Measurements from ENCODE around the gene OR1N2.
"Not testable (repeated sequence)": the region's sequence is repeated elsewhere in the genome, so short reads cannot be mapped to it uniquely, and the experiment has no call there.

OR1N2 gene

GRCh38 chr9:122552812-122553211 is at the start of gene OR1N2:
Gene OR1N2 (plus strand): TSS chr9:122553112. CDS start chr9:122553212, 100 bp downstream.
- Mint-ChIP-seq H3K27ac (no peak within 1 kb of the TSS), H3K9me3 (no peaks in the 10 kb centered on the region), H3K36me3 (ENCODE audit: low read depth) (no peaks in the 10 kb centered on the region), H3K4me3 (no peak within 1 kb of the TSS), H3K4me1 (ENCODE audit: low read depth) (no peaks in the 10 kb centered on the region), H3K27me3 (peaks cover 33% of the 10 kb centered on the region)

DNA sequence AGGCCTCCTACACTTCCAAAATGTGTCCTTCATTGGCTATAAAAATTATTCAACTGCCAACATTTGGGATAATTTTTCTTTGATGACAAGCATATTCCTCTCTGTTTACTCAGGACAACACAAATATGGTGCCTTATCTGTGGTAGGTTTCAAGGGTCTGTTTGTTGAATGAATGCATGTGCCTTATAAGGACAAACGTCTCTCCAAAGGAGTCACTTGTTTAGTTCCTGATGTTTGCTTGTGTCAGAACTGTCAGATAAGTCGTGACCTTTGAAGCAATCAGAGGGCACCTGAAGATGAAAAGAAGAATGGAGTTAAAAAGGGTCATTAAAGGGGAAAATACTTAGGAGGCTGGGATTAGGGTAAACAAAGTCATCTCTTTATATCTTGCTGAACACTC is 45.9 kb upstream of the OR1N2 start:
- H3K4me1 Mint-ChIP-seq (ENCODE audit: low read depth): no peaks in the 10 kb centered on the region
- no peak overlapping the region for H3K4me3 Mint-ChIP-seq
- no peak overlapping the region for H3K27ac Mint-ChIP-seq
- H3K36me3 Mint-ChIP-seq (ENCODE audit: low read depth): no peaks in the 10 kb centered on the region
- peaks cover 35% of the 10 kb centered on the region for H3K27me3 Mint-ChIP-seq
- no peaks in the 10 kb centered on the region for H3K9me3 Mint-ChIP-seq

GRCh38 chr9:122510502-122510901 is 42.4 kb upstream of the OR1N2 start, which contains the start of gene OR1J2:
Gene OR1J2 (plus strand): TSS chr9:122510802. CDS start chr9:122510802, 0 bp downstream.
- no peak within 1 kb of the TSS for H3K4me3 Mint-ChIP-seq
- H3K36me3 Mint-ChIP-seq (ENCODE audit: low read depth): no peaks in the 10 kb centered on the region

GRCh38 chr9:122518226-122518625 is 34.7 kb upstream of the OR1N2 start:
- no peak overlapping the region for H3K4me3 Mint-ChIP-seq
- no peaks in the 10 kb centered on the region for H3K4me1 Mint-ChIP-seq (ENCODE audit: low read depth)
- peaks cover 17% of the 10 kb centered on the region for H3K27me3 Mint-ChIP-seq
- H3K36me3 Mint-ChIP-seq (ENCODE audit: low read depth): no peaks in the 10 kb centered on the region
- H3K9me3 Mint-ChIP-seq: no peaks in the 10 kb centered on the region
- no peak overlapping the region for H3K27ac Mint-ChIP-seq

More at GRCh38 chr9:122510502-122510901, 42.4 kb upstream of the OR1N2 start, which contains the start of gene OR1J2:
- Mint-ChIP-seq H3K9me3 (no peaks in the 10 kb centered on the region), H3K4me1 (ENCODE audit: low read depth) (no peaks in the 10 kb centered on the region), H3K27ac (no peak within 1 kb of the TSS), H3K27me3 (peaks cover 37% of the 10 kb centered on the region)

DNA sequence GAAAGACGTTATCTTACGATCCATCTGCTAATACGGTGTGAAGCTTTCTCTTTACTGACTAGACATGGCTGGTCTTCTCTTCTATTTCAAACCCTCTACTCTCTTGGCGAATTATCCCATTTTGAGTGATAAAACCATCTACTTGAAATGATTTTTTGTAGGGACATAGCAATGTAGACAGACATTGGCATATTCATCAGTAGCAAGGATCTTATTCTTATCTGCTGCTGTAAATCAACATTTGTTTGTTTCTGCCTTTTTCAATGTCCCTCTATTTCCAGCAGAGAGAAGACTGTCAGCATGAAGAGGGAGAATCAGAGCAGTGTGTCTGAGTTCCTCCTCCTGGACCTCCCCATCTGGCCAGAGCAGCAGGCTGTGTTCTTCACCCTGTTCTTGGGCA is 34.1 kb upstream of the OR1N2 start, which contains the start of gene OR1J4:
OR1J4 (plus strand) TSS at position 301 of the 400 bp plus-strand sequence; CDS start at position 301, 0 bp downstream.
- Mint-ChIP-seq H3K27ac (no peak within 1 kb of the TSS), H3K27me3 (peaks cover 20% of the 10 kb centered on the region), H3K4me1 (ENCODE audit: low read depth) (no peaks in the 10 kb centered on the region), H3K36me3 (ENCODE audit: low read depth) (no peaks in the 10 kb centered on the region), H3K4me3 (no peak within 1 kb of the TSS), H3K9me3 (no peaks in the 10 kb centered on the region)

- Mint-ChIP-seq H3K4me3 (no peak overlapping the region), H3K27me3 (peaks cover 16% of the 10 kb centered on the region), H3K36me3 (ENCODE audit: low read depth) (no peaks in the 10 kb centered on the region), H3K9me3 (no peaks in the 10 kb centered on the region), H3K27ac (no peak overlapping the region), H3K4me1 (ENCODE audit: low read depth) (no peaks in the 10 kb centered on the region)
Observed at GRCh38 chr9:122519376-122519775, 33.5 kb upstream of the OR1N2 start.

DNA sequence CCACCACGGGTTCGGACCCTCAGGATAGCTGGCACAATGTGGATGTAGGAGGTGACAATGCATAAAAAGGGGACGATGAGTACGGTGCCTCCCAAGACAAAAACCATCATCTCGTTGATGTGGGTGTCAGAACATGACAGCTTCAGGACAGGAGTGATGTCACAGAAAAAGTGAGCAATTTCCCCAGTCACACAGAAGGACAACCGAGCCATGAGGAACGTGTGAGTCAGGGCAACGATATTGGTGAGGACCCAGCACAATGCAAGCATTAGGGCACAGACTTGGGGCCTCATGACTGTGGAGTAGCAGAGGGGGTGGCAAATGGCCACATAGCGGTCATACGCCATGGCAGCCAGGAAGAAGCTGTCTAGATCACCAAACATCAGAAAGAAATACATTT is 26.3 kb upstream of the OR1N2 start:
- peaks cover 19% of the 10 kb centered on the region for H3K27me3 Mint-ChIP-seq
- peaks cover 5% of the 10 kb centered on the region for H3K9me3 Mint-ChIP-seq
- H3K36me3 Mint-ChIP-seq (ENCODE audit: low read depth): no peaks in the 10 kb centered on the region
- peaks cover 7% of the 10 kb centered on the region for H3K4me1 Mint-ChIP-seq (ENCODE audit: low read depth)
- no peak overlapping the region for H3K4me3 Mint-ChIP-seq
- peak overlapping the region; percentile 50 for H3K27ac Mint-ChIP-seq

DNA sequence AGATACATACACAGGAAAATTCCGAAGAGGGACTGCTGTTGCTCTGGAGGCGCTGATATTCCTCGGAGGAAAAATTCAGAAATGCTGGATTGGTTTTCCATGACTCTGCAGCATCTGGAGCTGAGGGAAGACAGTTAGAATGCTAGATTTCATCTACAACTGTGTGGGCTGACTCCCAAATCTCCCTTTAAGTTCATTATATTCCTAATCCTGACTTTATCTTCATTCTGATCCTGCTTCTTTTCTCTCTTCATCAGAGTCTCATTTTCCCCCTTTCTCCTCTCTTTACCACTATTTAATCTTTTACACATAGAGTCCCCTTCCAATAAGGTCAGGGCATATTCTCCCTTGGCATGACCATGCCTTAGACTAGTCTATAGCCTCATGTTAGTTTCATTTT is 25.7 kb upstream of the OR1N2 start, which contains the start of gene OR1N1:
OR1N1 (minus strand) TSS at position 101 of the 400 bp plus-strand sequence; CDS start at position 101, 0 bp downstream.
- Mint-ChIP-seq H3K36me3 (ENCODE audit: low read depth) (no peaks in the 10 kb centered on the region), H3K9me3 (peaks cover 5% of the 10 kb centered on the region), H3K4me1 (ENCODE audit: low read depth) (peaks cover 7% of the 10 kb centered on the region), H3K27me3 (peaks cover 19% of the 10 kb centered on the region), H3K4me3 (no peak within 1 kb of the TSS), H3K27ac (peak within 1 kb of the TSS; percentile 50)

DNA sequence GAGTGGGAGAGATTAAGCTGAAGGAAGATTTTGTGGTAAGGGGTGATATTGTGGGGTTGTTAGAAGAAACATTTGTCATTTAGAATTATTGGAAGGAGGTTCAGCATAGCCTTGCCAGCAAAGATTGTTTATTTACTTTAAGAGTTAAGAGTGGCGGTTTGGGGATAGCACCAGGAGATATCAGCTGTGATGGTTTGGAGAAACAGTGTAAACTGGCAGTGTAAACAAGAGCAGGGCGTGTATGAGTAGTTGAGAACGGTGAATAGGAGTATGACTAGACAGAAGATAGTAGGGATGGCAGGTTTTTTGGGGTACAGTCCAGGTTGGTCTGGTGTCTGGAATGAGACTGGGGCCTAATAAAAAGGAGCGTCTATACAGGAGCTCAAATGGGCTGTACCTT is 21.8 kb upstream of the OR1N2 start:
- H3K27me3 Mint-ChIP-seq: not testable (repeated sequence)

DNA sequence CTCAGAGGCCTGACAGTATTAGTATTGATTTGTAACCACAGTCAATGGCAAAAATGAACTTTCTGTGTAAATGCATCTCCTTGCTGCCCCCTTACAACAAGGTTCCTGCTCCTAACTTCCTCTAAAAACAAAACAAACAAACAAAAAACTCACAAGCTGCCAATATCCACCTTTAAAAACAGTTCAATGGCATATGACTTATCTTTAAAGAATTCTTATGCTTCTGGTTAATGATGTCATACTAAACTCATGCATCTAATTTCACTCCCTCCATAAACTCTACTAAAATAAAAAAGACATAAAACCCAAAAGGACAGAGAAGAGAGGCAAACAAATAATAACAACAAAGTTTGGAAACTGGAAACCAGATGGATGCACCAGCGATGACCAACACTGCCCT is 16.8 kb upstream of the OR1N2 start:
- Mint-ChIP-seq H3K9me3 (peaks cover 7% of the 10 kb centered on the region), H3K4me3 (no peak overlapping the region), H3K36me3 (ENCODE audit: low read depth) (no peaks in the 10 kb centered on the region), H3K27me3 (no peaks in the 10 kb centered on the region), H3K4me1 (ENCODE audit: low read depth) (no peaks in the 10 kb centered on the region), H3K27ac (no peak overlapping the region)

More for the DNA sequence above, 21.8 kb upstream of the OR1N2 start:
- not testable (repeated sequence) for H3K4me1 Mint-ChIP-seq (ENCODE audit: low read depth); H3K4me3 Mint-ChIP-seq; H3K9me3 Mint-ChIP-seq; H3K36me3 Mint-ChIP-seq (ENCODE audit: low read depth); H3K27ac Mint-ChIP-seq

- not testable (repeated sequence) for H3K27ac Mint-ChIP-seq; H3K36me3 Mint-ChIP-seq (ENCODE audit: low read depth); H3K9me3 Mint-ChIP-seq; H3K4me3 Mint-ChIP-seq; H3K4me1 Mint-ChIP-seq (ENCODE audit: low read depth); H3K27me3 Mint-ChIP-seq
Observed at GRCh38 chr9:122537066-122537465, 15.8 kb upstream of the OR1N2 start.

DNA sequence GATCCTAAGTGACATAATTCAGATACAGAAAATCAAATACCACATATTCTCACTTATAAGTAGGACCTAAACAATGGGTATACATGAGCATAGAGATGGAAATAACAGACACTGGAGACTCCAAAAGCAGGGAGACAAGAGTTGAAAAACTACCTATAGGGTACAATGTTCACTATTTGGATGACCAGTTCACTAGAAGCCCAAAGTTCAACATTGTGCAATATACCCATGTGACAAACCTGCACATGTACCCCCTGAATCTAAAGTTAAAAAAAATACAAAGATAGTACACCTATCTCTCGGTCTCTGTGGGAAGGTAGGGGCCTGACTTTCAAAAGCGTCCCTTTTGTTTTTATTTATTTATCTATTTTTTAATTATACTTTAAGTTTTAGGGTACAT is 14.2 kb upstream of the OR1N2 start:
- no peaks in the 10 kb centered on the region for H3K4me1 Mint-ChIP-seq (ENCODE audit: low read depth)
- H3K36me3 Mint-ChIP-seq (ENCODE audit: low read depth): no peaks in the 10 kb centered on the region
- no peaks in the 10 kb centered on the region for H3K27me3 Mint-ChIP-seq
- H3K9me3 Mint-ChIP-seq: peaks cover 7% of the 10 kb centered on the region
- H3K27ac Mint-ChIP-seq: no peak overlapping the region
- no peak overlapping the region for H3K4me3 Mint-ChIP-seq

DNA sequence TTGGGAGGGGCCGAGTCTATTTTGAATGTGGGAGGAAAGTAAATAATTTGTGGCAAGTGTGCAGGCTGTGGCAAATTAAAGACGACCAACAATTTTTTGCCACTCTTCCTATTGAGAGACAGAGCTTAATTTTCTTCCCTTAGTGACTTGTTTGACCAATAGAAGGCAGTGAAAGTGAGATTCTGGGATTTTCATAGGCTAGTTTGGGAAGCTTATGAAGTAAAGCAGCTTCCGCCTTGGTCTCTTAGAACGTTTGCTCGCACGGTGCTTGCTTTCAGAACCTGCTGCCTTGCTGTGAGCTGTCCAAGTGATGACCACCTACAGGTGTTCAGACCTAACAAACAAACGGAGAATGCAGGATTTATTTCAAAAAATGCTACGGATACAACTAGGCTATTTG is 6.7 kb upstream of the OR1N2 start:
- H3K36me3 Mint-ChIP-seq (ENCODE audit: low read depth): no peaks in the 10 kb centered on the region
- no peaks in the 10 kb centered on the region for H3K4me1 Mint-ChIP-seq (ENCODE audit: low read depth)
- H3K9me3 Mint-ChIP-seq: no peaks in the 10 kb centered on the region
- H3K27me3 Mint-ChIP-seq: peaks cover 10% of the 10 kb centered on the region
- H3K27ac Mint-ChIP-seq: no peak overlapping the region
- H3K4me3 Mint-ChIP-seq: no peak overlapping the region

- H3K27ac Mint-ChIP-seq: no peak overlapping the region
- H3K4me1 Mint-ChIP-seq (ENCODE audit: low read depth): no peaks in the 10 kb centered on the region
- H3K9me3 Mint-ChIP-seq: no peaks in the 10 kb centered on the region
- H3K27me3 Mint-ChIP-seq: peaks cover 30% of the 10 kb centered on the region
- H3K36me3 Mint-ChIP-seq (ENCODE audit: low read depth): no peaks in the 10 kb centered on the region
- H3K4me3 Mint-ChIP-seq: no peak overlapping the region
Observed at GRCh38 chr9:122551371-122551770, 1.5 kb upstream of the OR1N2 start.

DNA sequence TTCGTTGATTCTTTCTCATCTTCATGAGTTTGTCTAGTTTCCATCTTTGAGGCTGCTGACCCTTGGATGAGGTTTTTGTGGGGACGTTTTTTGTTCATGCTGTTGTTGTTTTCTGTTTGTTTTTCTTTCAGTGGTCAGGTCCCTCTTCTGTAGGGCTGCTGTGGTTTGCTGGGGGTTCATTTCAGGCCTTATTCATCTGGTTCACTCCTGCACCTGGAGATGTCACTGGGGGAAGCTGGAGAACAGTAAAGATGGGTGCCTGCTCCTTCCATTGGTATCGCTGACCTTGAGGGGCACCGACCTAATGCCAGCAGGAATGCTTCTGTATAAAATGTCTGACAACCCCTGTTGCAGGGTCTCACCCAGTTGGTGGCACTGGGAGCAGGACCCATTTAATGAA is 8.5 kb downstream of the OR1N2 start:
- Mint-ChIP-seq H3K4me1 (ENCODE audit: low read depth) (peaks cover 10% of the 10 kb centered on the region), H3K27me3 (peaks cover 13% of the 10 kb centered on the region), H3K9me3 (peaks cover 6% of the 10 kb centered on the region), H3K36me3 (ENCODE audit: low read depth) (no peaks in the 10 kb centered on the region), H3K27ac (no peak overlapping the region), H3K4me3 (no peak overlapping the region)

DNA sequence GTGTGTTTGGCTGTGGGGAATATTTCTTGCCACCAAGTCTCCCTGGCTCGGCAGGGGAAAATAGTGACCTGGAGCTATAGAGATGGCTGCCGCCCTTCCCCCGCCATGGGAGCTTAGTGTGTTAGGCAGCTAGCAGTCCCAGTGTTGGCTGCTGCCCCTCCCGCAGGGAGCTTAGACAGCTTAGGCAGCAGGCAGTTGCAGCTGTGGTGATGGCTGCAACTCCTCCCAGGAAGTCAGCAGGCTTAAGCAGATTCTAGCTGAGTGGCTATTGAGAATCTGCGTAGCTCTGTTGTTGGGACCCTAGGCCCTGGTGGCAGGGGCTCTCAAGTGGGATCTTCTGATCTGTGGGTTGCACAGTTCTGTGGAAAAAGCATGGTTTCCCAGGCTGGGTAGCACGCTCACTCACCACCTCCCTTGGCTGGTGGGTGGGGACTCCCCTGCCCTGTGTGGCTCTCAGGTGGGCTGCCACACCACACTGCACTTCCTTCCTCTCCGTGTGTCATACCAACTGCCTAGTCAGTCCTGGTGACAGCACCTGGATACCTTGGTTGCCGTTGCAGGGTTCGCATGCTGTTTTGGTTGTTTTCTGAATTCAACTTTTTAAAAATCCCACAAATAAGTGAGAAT is 9.3 kb downstream of the OR1N2 start:
- Mint-ChIP-seq H3K27ac (no peak overlapping the region), H3K36me3 (ENCODE audit: low read depth) (no peaks in the 10 kb centered on the region), H3K9me3 (peaks cover 6% of the 10 kb centered on the region), H3K4me3 (no peak overlapping the region), H3K27me3 (peaks cover 13% of the 10 kb centered on the region), H3K4me1 (ENCODE audit: low read depth) (peaks cover 10% of the 10 kb centered on the region)
